Measurements from ENCODE around the gene CYP27A1. TPM values are rescaled to one million over a fixed set of nuclear protein-coding genes. Genes with fewer than 3 reads are reported as not detected.

The CYP27A1 gene
- total RNA-seq, 2 experiments from 2014 or later = not detected

DNA sequence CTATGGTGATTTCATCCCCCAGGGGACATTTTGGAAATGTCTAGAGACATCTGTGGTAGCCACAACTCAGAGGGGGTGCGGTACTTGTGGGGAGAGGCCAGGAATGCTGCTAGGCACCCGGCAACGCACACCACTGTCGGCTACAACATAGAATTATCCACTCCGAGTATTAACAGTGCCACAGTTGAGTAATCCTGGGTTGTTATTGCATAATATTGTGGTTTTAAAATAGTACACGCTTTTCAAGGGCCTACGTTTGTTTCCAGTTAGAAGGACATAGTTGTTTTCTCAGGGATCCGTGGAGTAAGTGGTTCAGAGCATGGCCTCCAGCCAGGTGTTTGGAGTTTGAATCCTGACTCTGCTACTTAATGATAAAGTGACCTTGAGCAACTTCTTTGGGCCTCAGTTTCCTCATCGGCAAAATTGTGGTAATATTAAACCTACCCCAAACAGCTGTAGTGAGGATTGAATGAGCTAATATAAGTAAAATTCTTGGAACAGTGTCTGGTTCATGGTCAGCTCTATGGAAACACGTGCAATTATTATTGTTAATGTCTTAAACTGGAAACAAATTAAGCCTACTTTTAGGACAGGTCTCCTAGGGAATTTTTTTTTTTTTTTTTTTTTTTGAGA is 24.5 kb downstream of the CYP27A1 start:
- H3K4me3 Mint-ChIP-seq = no peak overlapping the region
- H3K27ac Mint-ChIP-seq = no peak overlapping the region
- H3K4me1 Mint-ChIP-seq = peaks cover 10% of the 10 kb centered on the region
- ATAC-seq (no peak), DNase-seq (no peak)
- peaks cover 5% of the 10 kb centered on the region for H3K36me3 Mint-ChIP-seq
- H3K27me3 Mint-ChIP-seq = peaks cover 42% of the 10 kb centered on the region
- peaks cover 6% of the 10 kb centered on the region for H3K9me3 Mint-ChIP-seq (ENCODE audit: low read depth)
- CTCF ChIA-PET = interaction anchor here (0.6 to 1.7 kb wide), 3 partner anchors 16 to 71 kb away, joined by 3 to 5 read pairs (median 3); no protein-coding TSS in a partner anchor

DNA sequence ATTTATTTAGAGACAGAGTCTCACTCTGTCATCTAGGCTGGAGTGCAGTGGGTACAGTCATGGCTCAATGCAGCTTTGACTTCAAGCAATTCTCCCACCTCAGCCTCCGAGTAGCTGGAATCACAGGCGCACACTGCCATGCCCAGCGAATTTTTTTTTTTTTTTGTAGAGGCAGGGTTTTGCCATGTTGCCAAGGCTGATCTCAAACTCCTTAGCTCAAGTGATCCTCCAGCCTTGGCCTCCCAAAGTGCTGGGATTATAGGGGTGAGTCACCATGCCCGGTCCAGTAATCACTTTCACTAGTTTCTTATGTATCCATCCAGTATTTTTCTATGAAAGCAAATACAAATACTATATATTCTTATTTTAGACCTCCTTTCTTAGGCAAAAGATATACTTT is 25.7 kb downstream of the CYP27A1 start:
- no peak overlapping the region for H3K27ac Mint-ChIP-seq
- CTCF ChIA-PET = interaction anchor here (1.7 kb wide), 1 partner anchor 20 kb away, joined by 5 read pairs; no protein-coding TSS in a partner anchor

DNA sequence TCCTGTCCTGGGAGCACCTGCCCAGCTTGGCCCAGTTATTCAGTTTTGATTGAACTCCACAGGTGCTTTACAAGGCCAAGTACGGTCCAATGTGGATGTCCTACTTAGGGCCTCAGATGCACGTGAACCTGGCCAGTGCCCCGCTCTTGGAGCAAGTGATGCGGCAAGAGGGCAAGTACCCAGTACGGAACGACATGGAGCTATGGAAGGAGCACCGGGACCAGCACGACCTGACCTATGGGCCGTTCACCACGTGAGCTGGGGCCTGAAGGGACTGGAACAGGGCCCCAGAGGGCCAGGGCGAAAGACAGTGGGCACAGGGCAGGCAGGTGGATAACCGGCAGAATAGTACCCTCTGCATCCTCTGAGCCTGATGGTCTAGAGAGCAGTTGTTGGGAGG is 27.6 kb downstream of the CYP27A1 start:
- DNase-seq = no peak
- peaks cover 50% of the 10 kb centered on the region for H3K27me3 Mint-ChIP-seq
- no peaks in the 10 kb centered on the region for H3K4me1 Mint-ChIP-seq
- no peak for ATAC-seq
- CTCF ChIA-PET = no interaction called here
- H3K4me3 Mint-ChIP-seq = no peak overlapping the region
- peaks cover 6% of the 10 kb centered on the region for H3K9me3 Mint-ChIP-seq (ENCODE audit: low read depth)
- peaks cover 3% of the 10 kb centered on the region for H3K36me3 Mint-ChIP-seq
- no peak overlapping the region for H3K27ac Mint-ChIP-seq

More for the DNA sequence above, 25.7 kb downstream of the CYP27A1 start:
- peaks cover 5% of the 10 kb centered on the region for H3K36me3 Mint-ChIP-seq
- ATAC-seq (no peak), DNase-seq (no peak)
- H3K4me3 Mint-ChIP-seq = no peak overlapping the region
- H3K9me3 Mint-ChIP-seq (ENCODE audit: low read depth) = peaks cover 6% of the 10 kb centered on the region
- peaks cover 50% of the 10 kb centered on the region for H3K27me3 Mint-ChIP-seq
- peaks cover 2% of the 10 kb centered on the region for H3K4me1 Mint-ChIP-seq

DNA sequence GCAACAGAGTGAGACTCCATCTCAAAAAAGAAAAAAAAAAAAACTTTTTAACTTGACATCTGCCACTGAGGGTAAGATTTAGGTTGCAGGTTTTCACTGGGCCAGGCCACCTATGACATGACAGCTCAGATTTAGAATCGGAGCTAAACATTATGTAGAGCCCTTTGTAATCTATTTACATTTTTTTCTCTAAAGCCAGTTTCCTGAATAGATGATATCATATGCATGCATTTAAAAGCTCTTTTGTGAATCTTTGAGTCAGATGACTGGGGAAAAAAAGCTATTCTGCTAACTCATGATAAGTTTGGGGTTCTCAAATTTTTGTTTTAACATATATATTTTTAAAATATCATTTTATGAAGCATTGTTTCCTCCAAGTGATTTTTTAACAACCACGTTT is 28.3 kb downstream of the CYP27A1 start:
- H3K4me1 Mint-ChIP-seq = no peaks in the 10 kb centered on the region
- peaks cover 2% of the 10 kb centered on the region for H3K9me3 Mint-ChIP-seq (ENCODE audit: low read depth)

DNA sequence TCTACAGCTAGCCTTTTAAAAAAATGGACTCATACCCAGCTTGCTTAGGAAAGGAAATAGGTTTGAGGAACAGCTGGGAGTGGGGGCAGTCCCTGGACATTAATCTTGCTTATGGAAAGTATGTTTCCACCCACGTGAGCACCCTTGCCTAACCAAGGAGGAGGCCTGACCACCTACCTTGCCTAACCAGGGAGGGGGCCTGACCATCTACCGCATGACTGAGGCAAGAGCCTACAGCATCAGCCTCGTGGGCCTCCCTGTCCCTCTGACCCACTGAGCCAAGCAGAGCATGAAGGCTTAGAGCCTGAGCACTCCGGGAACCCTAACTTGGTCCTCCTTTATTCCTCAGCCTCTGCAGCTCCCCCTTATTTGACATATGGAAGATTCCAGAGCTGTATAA is 29.4 kb downstream of the CYP27A1 start:
- CTCF ChIA-PET = interaction anchor here (0.6 to 1.1 kb wide), 2 partner anchors 14 to 36 kb away, joined by 3 to 4 read pairs; no protein-coding TSS in a partner anchor
- Mint-ChIP-seq H3K9me3 (ENCODE audit: low read depth) (no peaks in the 10 kb centered on the region), H3K27ac (no peak overlapping the region), H3K27me3 (peaks cover 35% of the 10 kb centered on the region), H3K36me3 (no peaks in the 10 kb centered on the region), H3K4me1 (no peaks in the 10 kb centered on the region), H3K4me3 (no peak overlapping the region)
- DNase-seq = no peak
- no peak for ATAC-seq

More for the DNA sequence above, 28.3 kb downstream of the CYP27A1 start:
- Mint-ChIP-seq H3K27me3 (peaks cover 43% of the 10 kb centered on the region), H3K4me3 (no peak overlapping the region), H3K27ac (no peak overlapping the region), H3K36me3 (no peaks in the 10 kb centered on the region)
- DNase-seq (no peak), ATAC-seq (no peak)
- CTCF ChIA-PET = no interaction called here

DNA sequence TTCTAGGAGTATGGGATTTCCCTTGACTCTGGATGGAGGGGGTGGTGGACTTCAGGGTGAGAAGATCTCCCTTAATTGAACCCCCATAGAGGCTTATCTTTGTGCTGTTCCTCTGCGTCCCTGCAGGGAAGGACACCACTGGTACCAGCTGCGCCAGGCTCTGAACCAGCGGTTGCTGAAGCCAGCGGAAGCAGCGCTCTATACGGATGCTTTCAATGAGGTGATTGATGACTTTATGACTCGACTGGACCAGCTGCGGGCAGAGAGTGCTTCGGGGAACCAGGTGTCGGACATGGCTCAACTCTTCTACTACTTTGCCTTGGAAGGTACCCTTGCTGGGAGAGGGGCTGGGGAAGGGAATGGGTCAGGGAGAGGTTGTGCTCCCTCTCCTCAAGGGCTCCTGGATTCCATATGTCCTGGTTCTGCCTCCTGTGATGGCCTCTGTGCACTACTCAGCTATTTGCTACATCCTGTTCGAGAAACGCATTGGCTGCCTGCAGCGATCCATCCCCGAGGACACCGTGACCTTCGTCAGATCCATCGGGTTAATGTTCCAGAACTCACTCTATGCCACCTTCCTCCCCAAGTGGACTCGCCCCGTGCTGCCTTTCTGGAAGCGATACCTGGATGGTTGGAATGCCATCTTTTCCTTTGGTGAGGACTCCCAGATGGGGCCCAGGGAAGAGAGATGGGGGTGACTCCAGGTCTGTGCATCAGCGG is 30.3 kb downstream of the CYP27A1 start:
- CTCF ChIA-PET = interaction anchor here (1.1 kb wide), 1 partner anchor 35 kb away, joined by 4 read pairs; no protein-coding TSS in a partner anchor
- Mint-ChIP-seq H3K27ac (no peak overlapping the region), H3K27me3 (peaks cover 34% of the 10 kb centered on the region), H3K4me3 (no peak overlapping the region), H3K4me1 (no peaks in the 10 kb centered on the region), H3K36me3 (no peaks in the 10 kb centered on the region), H3K9me3 (ENCODE audit: low read depth) (no peaks in the 10 kb centered on the region)
- DNase-seq = no peak
- ATAC-seq = no peak

DNA sequence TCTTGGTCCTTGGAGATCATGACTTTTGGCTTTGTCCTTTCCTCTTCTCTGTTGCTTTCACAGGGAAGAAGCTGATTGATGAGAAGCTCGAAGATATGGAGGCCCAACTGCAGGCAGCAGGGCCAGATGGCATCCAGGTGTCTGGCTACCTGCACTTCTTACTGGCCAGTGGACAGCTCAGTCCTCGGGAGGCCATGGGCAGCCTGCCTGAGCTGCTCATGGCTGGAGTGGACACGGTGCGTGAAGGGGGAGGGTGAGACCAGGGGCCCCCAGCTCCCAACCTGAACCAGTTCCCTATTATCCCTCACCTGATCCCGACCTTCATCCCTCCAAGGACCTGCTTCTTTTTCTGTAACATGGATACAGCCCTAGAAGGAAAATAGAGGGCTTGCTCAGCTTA is 30.9 kb downstream of the CYP27A1 start:
- CTCF ChIA-PET = no interaction called here
- DNase-seq (no peak), ATAC-seq (no peak)
- Mint-ChIP-seq H3K27me3 (peaks cover 38% of the 10 kb centered on the region), H3K9me3 (ENCODE audit: low read depth) (no peaks in the 10 kb centered on the region), H3K36me3 (no peaks in the 10 kb centered on the region), H3K27ac (no peak overlapping the region), H3K4me1 (no peaks in the 10 kb centered on the region), H3K4me3 (no peak overlapping the region)

DNA sequence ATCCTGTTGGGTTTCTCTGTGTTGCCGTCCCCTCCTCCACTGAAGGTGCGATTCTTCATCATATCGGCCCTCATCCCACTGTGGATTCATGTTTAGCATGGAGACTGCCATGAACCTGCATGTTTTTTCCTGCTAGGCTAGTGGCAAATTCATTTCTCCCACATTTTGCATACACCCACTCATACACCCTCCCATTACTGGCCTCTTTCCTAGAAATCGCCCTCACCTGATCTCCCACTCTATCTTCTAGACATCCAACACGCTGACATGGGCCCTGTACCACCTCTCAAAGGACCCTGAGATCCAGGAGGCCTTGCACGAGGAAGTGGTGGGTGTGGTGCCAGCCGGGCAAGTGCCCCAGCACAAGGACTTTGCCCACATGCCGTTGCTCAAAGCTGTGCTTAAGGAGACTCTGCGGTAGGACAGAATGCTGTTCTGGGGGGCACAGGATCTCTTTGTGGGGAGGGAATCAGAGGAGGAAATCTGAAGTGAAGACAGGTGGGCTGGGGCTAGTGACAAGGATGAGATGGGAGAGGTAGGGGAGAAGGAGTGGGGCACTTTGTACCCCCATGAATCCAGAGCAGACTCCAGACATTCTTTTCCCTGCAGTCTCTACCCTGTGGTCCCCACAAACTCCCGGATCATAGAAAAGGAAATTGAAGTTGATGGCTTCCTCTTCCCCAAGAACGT is 32.0 kb downstream of the CYP27A1 start:
- no peaks in the 10 kb centered on the region for H3K36me3 Mint-ChIP-seq
- no peaks in the 10 kb centered on the region for H3K4me1 Mint-ChIP-seq
- H3K9me3 Mint-ChIP-seq (ENCODE audit: low read depth) = no peaks in the 10 kb centered on the region
- ATAC-seq (no peak), DNase-seq (no peak)
- H3K4me3 Mint-ChIP-seq = no peak overlapping the region
- no peak overlapping the region for H3K27ac Mint-ChIP-seq
- peaks cover 35% of the 10 kb centered on the region for H3K27me3 Mint-ChIP-seq
- CTCF ChIA-PET = no interaction called here

DNA sequence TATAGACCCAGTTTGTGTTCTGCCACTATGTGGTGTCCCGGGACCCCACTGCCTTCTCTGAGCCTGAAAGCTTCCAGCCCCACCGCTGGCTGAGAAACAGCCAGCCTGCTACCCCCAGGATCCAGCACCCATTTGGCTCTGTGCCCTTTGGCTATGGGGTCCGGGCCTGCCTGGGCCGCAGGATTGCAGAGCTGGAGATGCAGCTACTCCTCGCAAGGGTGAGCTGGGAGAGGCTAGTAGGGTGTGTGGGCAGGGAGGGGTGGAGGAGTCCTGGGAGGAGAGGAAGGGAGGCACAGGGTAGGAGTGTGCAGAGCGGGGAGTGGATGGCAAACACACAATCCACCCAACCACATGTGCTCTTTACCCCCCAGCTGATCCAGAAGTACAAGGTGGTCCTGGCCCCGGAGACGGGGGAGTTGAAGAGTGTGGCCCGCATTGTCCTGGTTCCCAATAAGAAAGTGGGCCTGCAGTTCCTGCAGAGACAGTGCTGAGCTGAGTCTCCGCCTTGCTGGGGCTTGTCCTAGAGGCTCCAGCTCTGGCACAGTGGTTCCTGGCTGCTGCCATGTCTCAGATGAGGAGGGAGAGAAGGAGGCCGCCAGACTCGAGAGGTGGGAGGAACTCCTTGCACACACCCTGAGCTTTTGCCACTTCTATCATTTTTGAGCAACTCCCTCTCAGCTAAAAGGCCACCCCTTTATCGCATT is 32.7 kb downstream of the CYP27A1 start:
- no peak for DNase-seq
- no peaks in the 10 kb centered on the region for H3K4me1 Mint-ChIP-seq
- H3K27ac Mint-ChIP-seq = no peak overlapping the region
- no peak for ATAC-seq
- no peaks in the 10 kb centered on the region for H3K9me3 Mint-ChIP-seq (ENCODE audit: low read depth)
- no peaks in the 10 kb centered on the region for H3K36me3 Mint-ChIP-seq
- peaks cover 32% of the 10 kb centered on the region for H3K27me3 Mint-ChIP-seq
- CTCF ChIA-PET = no interaction called here
- H3K4me3 Mint-ChIP-seq = no peak overlapping the region

DNA sequence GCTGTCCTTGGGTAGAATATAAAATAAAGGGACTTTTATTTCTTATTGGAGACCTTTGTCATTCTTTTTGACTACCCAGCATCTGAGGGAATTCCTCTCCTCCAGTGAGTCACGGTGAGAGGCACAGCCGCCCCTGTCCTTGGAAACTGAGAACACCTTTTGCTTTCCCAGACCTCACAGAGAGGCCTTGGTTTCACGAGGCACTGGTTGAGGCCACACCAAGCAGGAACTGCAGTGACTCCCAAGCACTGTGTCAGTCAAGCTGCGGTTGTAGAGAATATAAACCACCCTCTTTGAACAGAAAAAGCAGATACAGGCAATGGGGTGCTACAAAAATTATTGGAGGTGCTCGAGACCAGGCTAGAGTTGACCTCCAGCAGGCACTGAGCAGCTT is 33.3 kb downstream of the CYP27A1 start:
- CTCF ChIA-PET = no interaction called here
- Mint-ChIP-seq H3K4me1 (no peaks in the 10 kb centered on the region), H3K9me3 (ENCODE audit: low read depth) (no peaks in the 10 kb centered on the region), H3K4me3 (no peak overlapping the region), H3K27me3 (peaks cover 32% of the 10 kb centered on the region), H3K36me3 (no peaks in the 10 kb centered on the region), H3K27ac (no peak overlapping the region)
- ATAC-seq (no peak), DNase-seq (no peak)

DNA sequence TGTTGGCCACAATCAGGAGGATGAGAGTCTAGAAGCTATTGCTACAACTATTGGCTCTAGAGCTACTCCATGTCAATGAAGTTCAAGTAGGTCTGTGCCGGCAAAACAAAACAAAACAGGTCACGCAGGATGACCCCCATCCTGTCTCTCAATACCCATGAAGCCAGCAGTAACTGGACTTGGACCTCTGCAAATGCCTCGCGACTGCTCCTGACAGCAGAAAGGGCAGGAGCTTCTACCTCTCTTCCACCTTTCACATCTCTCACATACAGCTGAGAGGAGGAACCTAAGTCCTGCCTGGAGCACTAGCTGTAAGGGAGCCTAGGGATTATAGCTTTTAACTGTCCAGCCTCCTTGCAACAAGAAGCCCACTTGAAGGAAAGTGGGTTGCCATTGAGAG is 33.7 kb downstream of the CYP27A1 start:
- DNase-seq = no peak
- CTCF ChIA-PET = interaction anchor here (1.7 kb wide), 1 partner anchor 36 kb away, joined by 5 read pairs; no protein-coding TSS in a partner anchor
- Mint-ChIP-seq H3K4me1 (no peaks in the 10 kb centered on the region), H3K4me3 (no peak overlapping the region), H3K27ac (no peak overlapping the region), H3K27me3 (peaks cover 32% of the 10 kb centered on the region), H3K36me3 (no peaks in the 10 kb centered on the region), H3K9me3 (ENCODE audit: low read depth) (no peaks in the 10 kb centered on the region)
- no peak for ATAC-seq

DNA sequence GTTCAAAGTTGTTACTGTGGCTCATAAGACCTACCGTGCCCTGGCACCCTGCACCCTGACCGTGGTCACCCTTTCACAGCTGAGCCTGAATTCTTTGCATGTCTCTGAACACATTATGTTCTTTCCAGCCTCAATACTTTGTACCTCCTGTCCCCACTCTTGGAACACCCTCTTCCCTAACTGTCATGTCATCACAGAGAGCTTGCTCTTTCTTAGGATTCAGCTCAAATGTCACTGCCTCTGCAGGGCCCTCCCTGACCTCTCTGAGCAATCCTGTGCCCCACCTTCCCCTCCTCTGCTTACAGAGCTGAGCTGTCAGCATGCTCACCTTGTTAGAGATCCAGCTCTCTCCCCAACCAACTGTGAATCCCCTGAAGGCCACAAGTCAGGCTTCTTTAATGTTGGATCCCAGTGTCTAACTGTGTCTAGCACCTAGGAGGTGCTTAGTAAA is 34.6 kb downstream of the CYP27A1 start:
- ATAC-seq = no peak
- CTCF ChIA-PET = interaction anchor here (0.8 to 1.7 kb wide), 2 partner anchors 35 to 77 kb away, joined by 3 to 5 read pairs; no protein-coding TSS in a partner anchor
- Mint-ChIP-seq H3K27me3 (peaks cover 30% of the 10 kb centered on the region), H3K27ac (no peak overlapping the region), H3K36me3 (no peaks in the 10 kb centered on the region), H3K4me1 (no peaks in the 10 kb centered on the region), H3K9me3 (ENCODE audit: low read depth) (no peaks in the 10 kb centered on the region), H3K4me3 (no peak overlapping the region)
- no peak for DNase-seq

DNA sequence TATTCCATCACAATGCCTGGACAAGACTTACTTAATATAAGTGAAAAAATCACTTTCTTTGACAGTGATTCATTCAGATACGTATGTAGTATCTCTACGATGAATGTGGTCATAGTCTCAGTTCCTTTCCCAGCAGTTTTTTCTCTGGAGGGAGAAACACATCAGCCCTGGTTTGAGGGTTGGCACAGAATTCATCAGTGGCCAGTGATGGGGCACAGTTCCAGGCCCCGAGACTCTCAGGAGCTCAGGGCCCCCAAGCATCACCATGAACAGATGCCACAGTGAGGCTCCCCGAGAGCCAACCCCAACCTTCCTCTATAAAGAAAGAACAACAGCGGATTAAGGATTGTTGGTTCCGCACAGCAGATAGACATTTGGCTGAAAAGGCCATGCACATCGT is 37.1 kb downstream of the CYP27A1 start:
- Mint-ChIP-seq H3K4me3 (no peak overlapping the region), H3K4me1 (no peaks in the 10 kb centered on the region), H3K36me3 (no peaks in the 10 kb centered on the region), H3K27ac (no peak overlapping the region), H3K9me3 (ENCODE audit: low read depth) (no peaks in the 10 kb centered on the region), H3K27me3 (peaks cover 25% of the 10 kb centered on the region)
- ATAC-seq (no peak), DNase-seq (no peak)
- CTCF ChIA-PET = no interaction called here

Measured in activated CD8-positive, alpha-beta memory T cell treated with anti-CD3 and anti-CD28 coated beads, Interleukin-2, amount 10 ng/mL, durations not matched to agents 7 days and 5 days (primary cell).